ENCODE data around the gene GCNT2.
"Not testable (repeated sequence)": the region's sequence is repeated elsewhere in the genome, so short reads cannot be mapped to it uniquely, and the experiment has no call there.

GCNT2 gene

GRCh38 chr6:10514049-10514780 is 6.9 kb upstream of the GCNT2 start:
- DNase-seq (ENCODE audit: low read depth in 3 of 3) = no peak

- DNase-seq (ENCODE audit: low read depth in 3 of 3) = no peak
Observed at GRCh38 chr6:10516953-10517352, 4.2 kb upstream of the GCNT2 start.

- DNase-seq (ENCODE audit: low read depth in 3 of 3) = no peak
Observed at GRCh38 chr6:10518557-10519407, 2.4 kb upstream of the GCNT2 start.

GRCh38 chr6:10519408-10519697 is 1.8 kb upstream of the GCNT2 start:
- DNase-seq (ENCODE audit: low read depth in 3 of 3) = not testable (repeated sequence)

GRCh38 chr6:10520468-10520867 is 683 bp upstream of the GCNT2 start:
- no peak for DNase-seq (ENCODE audit: low read depth in 3 of 3)

GRCh38 chr6:10522929-10523573 is 1.9 kb downstream of the GCNT2 start:
- DNase-seq (ENCODE audit: low read depth in 3 of 3) = no peak

GRCh38 chr6:10526156-10526555 is 5.0 kb downstream of the GCNT2 start:
- no peak for DNase-seq (ENCODE audit: low read depth in 3 of 3)

- no peak for DNase-seq (ENCODE audit: low read depth in 3 of 3)
Observed at GRCh38 chr6:10528158-10528981, 7.2 kb downstream of the GCNT2 start.

GRCh38 chr6:10529231-10529801 is 8.2 kb downstream of the GCNT2 start:
- DNase-seq (ENCODE audit: low read depth in 3 of 3) = no peak

GRCh38 chr6:10529828-10530374 is 8.8 kb downstream of the GCNT2 start:
- DNase-seq (ENCODE audit: low read depth in 3 of 3) = not testable (repeated sequence)

GRCh38 chr6:10531503-10531902 is 10.4 kb downstream of the GCNT2 start:
- DNase-seq (ENCODE audit: low read depth in 3 of 3) = no peak

GRCh38 chr6:10531942-10532341 is 10.8 kb downstream of the GCNT2 start:
- no peak for DNase-seq (ENCODE audit: low read depth in 3 of 3)

- DNase-seq (ENCODE audit: low read depth in 3 of 3) = no peak
Observed at GRCh38 chr6:10532392-10532791, 11.2 kb downstream of the GCNT2 start.

GRCh38 chr6:10534419-10534762 is 13.2 kb downstream of the GCNT2 start:
- DNase-seq (ENCODE audit: low read depth in 3 of 3) = no peak

- no peak for DNase-seq (ENCODE audit: low read depth in 3 of 3)
Observed at GRCh38 chr6:10535193-10535592, 14.0 kb downstream of the GCNT2 start.

- DNase-seq (ENCODE audit: low read depth in 3 of 3) = no peak
Observed at GRCh38 chr6:10537726-10538125, 16.6 kb downstream of the GCNT2 start.

- no peak for DNase-seq (ENCODE audit: low read depth in 3 of 3)
Observed at GRCh38 chr6:10540073-10540746, 19.1 kb downstream of the GCNT2 start.

GRCh38 chr6:10541591-10541990 is 20.4 kb downstream of the GCNT2 start:
- DNase-seq (ENCODE audit: low read depth in 3 of 3) = no peak

- no peak for DNase-seq (ENCODE audit: low read depth in 3 of 3)
Observed at GRCh38 chr6:10542213-10542612, 21.1 kb downstream of the GCNT2 start.

GRCh38 chr6:10543488-10543887 is 22.3 kb downstream of the GCNT2 start:
- no peak for DNase-seq (ENCODE audit: low read depth in 3 of 3)

GRCh38 chr6:10545482-10545881 is 24.3 kb downstream of the GCNT2 start:
- DNase-seq (ENCODE audit: low read depth in 3 of 3) = no peak
